ENCODE measurements around the gene ROR1. TPM values are rescaled to one million over a fixed set of nuclear protein-coding genes. Genes with fewer than 3 reads are reported as not detected.

ROR1 gene
- total RNA-seq, 2 experiments from 2014 or later, result 0.47 to 1.4 TPM

DNA sequence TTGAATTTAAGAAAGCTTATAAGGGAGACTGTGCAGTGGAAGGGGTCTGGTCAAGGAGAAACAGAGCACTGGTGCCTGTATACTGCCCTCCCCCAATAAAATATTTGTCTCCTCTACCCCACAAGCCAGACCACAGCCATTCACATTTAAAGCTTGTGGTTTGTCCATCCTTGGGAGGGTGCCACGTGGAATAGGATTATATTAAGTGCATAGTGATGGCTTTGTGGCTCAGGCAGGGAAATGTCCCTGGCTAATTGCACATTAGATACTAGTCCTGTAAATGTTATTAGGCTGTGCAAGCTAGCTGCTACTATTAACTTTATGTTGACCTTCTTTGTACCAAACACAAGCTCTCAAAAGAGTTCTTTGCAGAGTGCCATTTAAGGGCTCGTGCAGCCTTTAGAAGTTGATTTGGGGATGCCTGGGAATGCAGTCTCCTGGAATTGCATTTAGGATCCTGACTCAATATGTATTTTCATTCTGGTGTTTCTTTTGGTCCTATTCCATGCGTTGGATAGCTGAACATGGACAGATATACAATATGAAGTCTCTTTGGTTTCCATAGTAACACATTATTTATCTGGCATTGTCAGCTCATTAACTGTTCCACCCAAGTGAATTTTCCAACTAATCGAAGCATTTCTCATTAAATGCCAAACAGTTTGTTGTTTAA is 210.6 kb downstream of the ROR1 start:
- Histone ChIP-seq H3K9me3 (ENCODE audit: low read length) (no peaks in the 10 kb centered on the region), H3K4me3 (ENCODE audit: low read depth, low read length, poor library complexity, severe bottlenecking) (no peak overlapping the region), H3K4me1 (ENCODE audit: insufficient read depth, low read length, poor library complexity, severe bottlenecking) (no peaks in the 10 kb centered on the region), H4K20me1 (ENCODE audit: insufficient read depth, low read length) (no peaks in the 10 kb centered on the region), H3K36me3 (ENCODE audit: insufficient read depth, low read length) (no peaks in the 10 kb centered on the region), H3K79me2 (ENCODE audit: insufficient read depth, low read depth, low read length) (no peaks in the 10 kb centered on the region), H2AFZ (ENCODE audit: low read length) (no peak overlapping the region), H3K4me2 (ENCODE audit: low read length) (no peak overlapping the region), H3K9me2 (ENCODE audit: insufficient read depth, low read length) (no peaks in the 10 kb centered on the region), H3K27ac (ENCODE audit: low read depth, low read length, poor library complexity, severe bottlenecking) (no peak overlapping the region)
- POLR2A ChIA-PET, result interaction anchor here (0.6 kb wide), 1 partner anchor 457 kb away, joined by 3 read pairs; no protein-coding TSS in a partner anchor
- no peak for DNase-seq (ENCODE audit: low spot score)
- CTCF ChIA-PET (ENCODE audit: unreplicated experiment), result no interaction called here
- intact Hi-C loops (cut with micrococcal nuclease; ENCODE audit: unreplicated experiment), result no loop called here
- TF ChIP-seq EZH2phosphoT487 (IDR thresholded peaks at IDR 0.05; ENCODE audit: borderline replicate concordance, low read depth, low read length), result no peak
- TF ChIP-seq, protein P1, sequence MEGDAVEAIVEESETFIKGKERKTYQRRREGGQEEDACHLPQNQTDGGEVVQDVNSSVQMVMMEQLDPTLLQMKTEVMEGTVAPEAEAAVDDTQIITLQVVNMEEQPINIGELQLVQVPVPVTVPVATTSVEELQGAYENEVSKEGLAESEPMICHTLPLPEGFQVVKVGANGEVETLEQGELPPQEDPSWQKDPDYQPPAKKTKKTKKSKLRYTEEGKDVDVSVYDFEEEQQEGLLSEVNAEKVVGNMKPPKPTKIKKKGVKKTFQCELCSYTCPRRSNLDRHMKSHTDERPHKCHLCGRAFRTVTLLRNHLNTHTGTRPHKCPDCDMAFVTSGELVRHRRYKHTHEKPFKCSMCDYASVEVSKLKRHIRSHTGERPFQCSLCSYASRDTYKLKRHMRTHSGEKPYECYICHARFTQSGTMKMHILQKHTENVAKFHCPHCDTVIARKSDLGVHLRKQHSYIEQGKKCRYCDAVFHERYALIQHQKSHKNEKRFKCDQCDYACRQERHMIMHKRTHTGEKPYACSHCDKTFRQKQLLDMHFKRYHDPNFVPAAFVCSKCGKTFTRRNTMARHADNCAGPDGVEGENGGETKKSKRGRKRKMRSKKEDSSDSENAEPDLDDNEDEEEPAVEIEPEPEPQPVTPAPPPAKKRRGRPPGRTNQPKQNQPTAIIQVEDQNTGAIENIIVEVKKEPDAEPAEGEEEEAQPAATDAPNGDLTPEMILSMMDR (conservative IDR thresholded peaks at IDR 0.05; ENCODE audit: low read length), result no peak
- BruUV-seq (replicated peaks), result no TSS peak

DNA sequence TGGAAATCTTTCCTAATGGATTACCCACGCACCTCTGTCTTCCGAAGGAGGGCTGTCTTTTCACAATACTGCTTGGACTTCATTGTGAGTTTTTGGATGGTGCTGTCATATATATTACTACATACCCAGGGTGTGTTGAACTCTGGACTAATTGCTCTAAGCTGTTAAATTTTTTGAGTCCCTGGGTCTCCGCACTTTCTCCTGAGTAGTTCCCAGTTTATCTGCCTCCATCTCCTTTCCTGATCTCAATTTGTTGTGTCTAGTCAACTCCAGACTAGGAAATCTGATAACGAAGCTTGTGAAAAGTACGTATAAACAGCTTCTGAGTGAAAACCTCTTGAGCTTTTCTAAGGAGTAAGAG is 211.1 kb downstream of the ROR1 start:
- no peak overlapping the region for H3K4me3 ChIP-seq (ENCODE audit: low read depth, low read length, poor library complexity, severe bottlenecking)
- H3K4me1 ChIP-seq (ENCODE audit: insufficient read depth, low read length, poor library complexity, severe bottlenecking), result no peaks in the 10 kb centered on the region
- TF ChIP-seq EZH2phosphoT487 (IDR thresholded peaks at IDR 0.05; ENCODE audit: borderline replicate concordance, low read depth, low read length), result no peak
- TF ChIP-seq, protein P1 (conservative IDR thresholded peaks at IDR 0.05; ENCODE audit: low read length), result no peak
- intact Hi-C loops (cut with micrococcal nuclease; ENCODE audit: unreplicated experiment), result no loop called here
- no peak overlapping the region for H3K4me2 ChIP-seq (ENCODE audit: low read length)
- BruUV-seq (replicated peaks), result no TSS peak
- no peak overlapping the region for H3K27ac ChIP-seq (ENCODE audit: low read depth, low read length, poor library complexity, severe bottlenecking)
- DNase-seq (ENCODE audit: low spot score), result no peak
- ChIA-PET CTCF (ENCODE audit: unreplicated experiment) (no interaction called here), POLR2A (no interaction called here)
- no peaks in the 10 kb centered on the region for H3K9me3 ChIP-seq (ENCODE audit: low read length)
- no peaks in the 10 kb centered on the region for H3K36me3 ChIP-seq (ENCODE audit: insufficient read depth, low read length)
- no peaks in the 10 kb centered on the region for H3K9me2 ChIP-seq (ENCODE audit: insufficient read depth, low read length)
- H2AFZ ChIP-seq (ENCODE audit: low read length), result no peak overlapping the region
- H3K79me2 ChIP-seq (ENCODE audit: insufficient read depth, low read depth, low read length), result no peaks in the 10 kb centered on the region
- no peaks in the 10 kb centered on the region for H4K20me1 ChIP-seq (ENCODE audit: insufficient read depth, low read length)

DNA sequence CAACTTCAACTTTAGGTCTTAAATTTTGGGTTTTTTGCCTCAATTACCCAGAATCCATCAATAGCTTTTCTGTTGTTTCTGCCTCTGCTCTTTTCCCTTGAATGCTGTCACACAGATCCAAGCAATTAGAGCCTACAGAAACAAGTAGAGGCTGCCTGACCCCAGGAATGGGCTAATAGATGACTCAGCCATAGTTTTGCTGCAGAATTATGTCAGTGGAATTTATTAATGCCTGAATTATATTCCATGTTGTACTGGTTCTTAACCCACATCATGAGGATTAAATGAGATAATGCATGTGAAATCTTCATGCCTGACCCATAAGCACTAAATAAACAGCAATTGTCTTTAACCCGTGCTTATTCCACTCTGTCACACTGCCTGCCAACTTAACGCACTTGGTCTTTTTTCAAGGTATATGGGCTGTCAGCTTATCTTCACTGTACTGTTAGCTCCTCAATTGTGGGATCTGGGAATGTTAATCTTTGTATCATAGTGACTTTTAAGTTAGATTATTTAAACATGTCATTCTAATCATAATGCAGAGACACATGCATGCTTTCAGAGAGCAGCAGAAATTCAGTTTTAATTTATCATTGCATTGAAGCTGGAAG is 213.3 kb downstream of the ROR1 start:
- intact Hi-C loops (cut with micrococcal nuclease; ENCODE audit: unreplicated experiment), result no loop called here
- no peak overlapping the region for H3K27ac ChIP-seq (ENCODE audit: low read depth, low read length, poor library complexity, severe bottlenecking)
- H3K9me3 ChIP-seq (ENCODE audit: low read length), result no peaks in the 10 kb centered on the region
- no peaks in the 10 kb centered on the region for H4K20me1 ChIP-seq (ENCODE audit: insufficient read depth, low read length)
- H3K79me2 ChIP-seq (ENCODE audit: insufficient read depth, low read depth, low read length), result no peaks in the 10 kb centered on the region
- no peaks in the 10 kb centered on the region for H3K9me2 ChIP-seq (ENCODE audit: insufficient read depth, low read length)
- no TSS peak for BruUV-seq (replicated peaks)
- POLR2A ChIA-PET, result no interaction called here
- no peak overlapping the region for H2AFZ ChIP-seq (ENCODE audit: low read length)
- no peak overlapping the region for H3K4me3 ChIP-seq (ENCODE audit: low read depth, low read length, poor library complexity, severe bottlenecking)
- H3K36me3 ChIP-seq (ENCODE audit: insufficient read depth, low read length), result no peaks in the 10 kb centered on the region
- no peaks in the 10 kb centered on the region for H3K4me1 ChIP-seq (ENCODE audit: insufficient read depth, low read length, poor library complexity, severe bottlenecking)
- H3K4me2 ChIP-seq (ENCODE audit: low read length), result no peak overlapping the region
- CTCF ChIA-PET (ENCODE audit: unreplicated experiment), result no interaction called here
- no peak for DNase-seq (ENCODE audit: low spot score)
- TF ChIP-seq EZH2phosphoT487 (IDR thresholded peaks at IDR 0.05; ENCODE audit: borderline replicate concordance, low read depth, low read length), result no peak
- TF ChIP-seq, protein P1 (conservative IDR thresholded peaks at IDR 0.05; ENCODE audit: low read length), result no peak

Measured in OCI-LY7 (cell line).